Body of pancreas (tissue), 4 donors: ENCODE measurements around the gene MMAA. TPM values are rescaled to one million over a fixed set of nuclear protein-coding genes. Genes with fewer than 3 reads are reported as not detected.
"Not testable (repeated sequence)": the region's sequence is repeated elsewhere in the genome, so short reads cannot be mapped to it uniquely, and the experiment has no call there.

Source experiments
- ATAC-seq: fragments of 150-250 bp; one replicate; pipeline ENCODE4 v1.9.1; 2016
- DNase-seq, 4 donors: peaks; one replicate each; pipeline ENCODE4 v3.0.0-alpha.2; 2019
- H3K27ac ChIP-seq, 4 donors: fragments of 200-600 bp; sonication (generic); 1 replicate in 3 of 4; 2 replicates in 1 of 4; pipeline versions ENCODE4 v1.5.1 to v1.6.1; 2016 to 2019; ENCODE audit warnings: mild to moderate bottlenecking in 1 of 4, mixed read lengths in 1 of 4, moderate library complexity in 1 of 4
- H3K27me3 ChIP-seq, 2 donors: fragments of 200-600 bp; sonication (generic); one replicate each; pipeline ENCODE4 v1.6.0; 2016; ENCODE audit warnings: mild to moderate bottlenecking in 1 of 2
- H3K36me3 ChIP-seq, 2 donors: fragments of 200-600 bp; sonication (generic); replicated peaks in 1 of 2; 2 replicates each; pipeline ENCODE4 v1.5.1; 2016; ENCODE audit warnings: low read depth in 2 of 2; ENCODE audit not compliant: insufficient read depth in 1 of 2
- H3K4me1 ChIP-seq: fragments of 200-600 bp; sonication (generic); one replicate; pipeline ENCODE4 v1.6.0; 2016
- H3K4me3 ChIP-seq, 2 donors: fragments of 200-600 bp; sonication (generic); 1 replicate in 1 of 2; 2 replicates in 1 of 2; pipeline ENCODE4 v1.5.1; 2016 to 2019
- H3K9me3 ChIP-seq, 3 donors: fragments of 200-600 bp; sonication (generic); 1 replicate in 2 of 3; 2 replicates in 1 of 3; pipeline ENCODE4 v1.5.1; 2016
- CTCF ChIP-seq, 7 experiments: fragments of 450-650 bp in 4 of 7; fragments of 200-600 bp in 3 of 7; sonication (generic) in 3 of 7; IDR thresholded peaks; one replicate each; pipeline ENCODE4 v1.5.1; 2016 to 2019; ENCODE audit warnings: antibody characterized with exemption in 7 of 7
- POLR2A ChIP-seq, 3 donors: fragments of 450-650 bp; IDR thresholded peaks; one replicate each; pipeline ENCODE4 v1.6.1; 2016; ENCODE audit warnings: antibody characterized with exemption in 3 of 3, mild to moderate bottlenecking in 2 of 3
- WGBS, 2 donors: methylation state at CpG; one replicate each; pipeline ENCODE4 v1.1.5; 2017; 5-methylcytosine and 5-hydroxymethylcytosine counted together
- intact Hi-C: fragments of 100-400 bp; cut with DNase I; formaldehyde crosslinking; loops from one replicate; pipeline ENCODE4 v1.15.1; 2023
- total RNA-seq, 2 donors: library from RNA; depleted of rRNA; stranded (reverse); fragments of >200 nt; gene quantifications; one replicate each; pipeline ENCODE4 v1.1.0, GENCODE V29; 2016

Gene MMAA
- total RNA-seq, 2 donors from 2014 or later: 2.1 to 6.9 TPM

GRCh38 chr4:145639186-145639698 is 20.1 kb downstream of the MMAA start:
- no peak for TF ChIP-seq POLR2A (IDR thresholded peaks at IDR 0.05)
- TF ChIP-seq CTCF (IDR thresholded peaks at IDR 0.05): no peak
- Histone ChIP-seq H3K36me3 (peaks cover 0 to 5% of the 10 kb centered on the region in 2 donors), H3K9me3 (no peaks in the 10 kb centered on the region), H3K4me3 (no peak overlapping the region), H3K4me1 (peaks cover 9% of the 10 kb centered on the region), H3K27me3 (no peaks in the 10 kb centered on the region), H3K27ac (no peak overlapping the region)
- ATAC-seq (no peak), DNase-seq (no peak)
- 85 to 86% methylated on average over 6 of the region's 6 CpGs for WGBS, 2 donors
- intact Hi-C loops: no loop called here

- H3K9me3 ChIP-seq, H3K36me3 ChIP-seq, H3K4me3 ChIP-seq, DNase-seq, H3K27me3 ChIP-seq, H3K27ac ChIP-seq, ATAC-seq, H3K4me1 ChIP-seq, intact Hi-C loops: not testable (repeated sequence)
- 83 to 86% methylated on average over 2 of the region's 2 CpGs for WGBS, 2 donors
Measured at GRCh38 chr4:145640236-145640635, 21.1 kb downstream of the MMAA start.

GRCh38 chr4:145643295-145643694 is 24.1 kb downstream of the MMAA start:
- DNase-seq: no peak
- intact Hi-C loops: no loop called here
- Histone ChIP-seq H3K9me3 (no peaks in the 10 kb centered on the region), H3K27ac (no peak overlapping the region), H3K27me3 (no peaks in the 10 kb centered on the region), H3K4me3 (no peak overlapping the region), H3K36me3 (peaks cover 0 to 5% of the 10 kb centered on the region in 2 donors), H3K4me1 (no peaks in the 10 kb centered on the region)
- no peak for TF ChIP-seq POLR2A (IDR thresholded peaks at IDR 0.05)
- no peak for TF ChIP-seq CTCF (IDR thresholded peaks at IDR 0.05)
- WGBS, 2 donors: 85 to 88% methylated on average over 1 of the region's 1 CpG
- ATAC-seq: no peak

- ATAC-seq (no peak), DNase-seq (no peak)
- Histone ChIP-seq H3K4me3 (no peak overlapping the region), H3K9me3 (no peaks in the 10 kb centered on the region), H3K27me3 (no peaks in the 10 kb centered on the region), H3K36me3 (peaks cover 0 to 2% of the 10 kb centered on the region in 2 donors), H3K4me1 (no peaks in the 10 kb centered on the region), H3K27ac (no peak overlapping the region)
- TF ChIP-seq CTCF (IDR thresholded peaks at IDR 0.05) (no peak), POLR2A (IDR thresholded peaks at IDR 0.05) (no peak)
- WGBS, 2 donors: 90 to 97% methylated on average over 3 of the region's 3 CpGs
- intact Hi-C loops: no loop called here
Measured at GRCh38 chr4:145644699-145645098, 25.5 kb downstream of the MMAA start.

- Histone ChIP-seq H3K36me3 (peaks cover 0 to 4% of the 10 kb centered on the region in 2 donors), H3K4me1 (no peaks in the 10 kb centered on the region), H3K9me3 (no peaks in the 10 kb centered on the region), H3K27ac (no peak overlapping the region), H3K4me3 (no peak overlapping the region), H3K27me3 (no peaks in the 10 kb centered on the region)
- TF ChIP-seq CTCF (IDR thresholded peaks at IDR 0.05): no peak
- TF ChIP-seq POLR2A (IDR thresholded peaks at IDR 0.05): no peak
- no peak for ATAC-seq
- intact Hi-C loops: no loop called here
- no peak for DNase-seq
- whole genome bisulfite sequencing, 2 donors: 55 to 69% methylated on average over 1 of the region's 1 CpG
Measured at GRCh38 chr4:145656156-145656555, 37.0 kb downstream of the MMAA start.
